Ovary (tissue), 9 donors: ENCODE data around the gene ZBTB7B. TPM values are rescaled to one million over a fixed set of nuclear protein-coding genes. Genes with fewer than 3 reads are reported as not detected.

Experiments used
- DNase-seq, 5 donors: peaks; one replicate each; pipeline ENCODE4 v3.0.0-alpha.2; 2019 to 2020
- H3K27ac ChIP-seq, 2 donors: fragments of 200-600 bp; one replicate each; pipeline versions ENCODE4 v1.5.1 to v1.8.0; 2019 to 2022
- H3K27me3 ChIP-seq: fragments of 200-600 bp; one replicate; pipeline ENCODE4 v1.8.0; 2022
- H3K36me3 ChIP-seq: fragments of 200-600 bp; sonication (generic); one replicate; pipeline ENCODE4 v1.5.1; 2019
- H3K4me1 ChIP-seq: one replicate; pipeline ENCODE4 v1.8.1; 2013; ENCODE audit warnings: mild to moderate bottlenecking, moderate library complexity; ENCODE audit not compliant: insufficient read depth
- H3K4me3 ChIP-seq: fragments of 200-600 bp; sonication (generic); one replicate; pipeline ENCODE4 v1.5.1; 2017
- H3K9me3 ChIP-seq, 2 donors: fragments of 200-600 bp in 1 of 2; sonication (generic) in 1 of 2; one replicate each; pipeline versions ENCODE4 v1.5.1 to v1.8.1; 2013 to 2019; ENCODE audit warnings: mild to moderate bottlenecking in 1 of 2, moderate library complexity in 1 of 2
- CTCF ChIP-seq, 3 donors: fragments of 450-650 bp in 2 of 3; fragments of 200-600 bp in 1 of 3; IDR thresholded peaks; one replicate each; pipeline versions ENCODE4 v1.5.1 to v1.8.0; 2016 to 2022; ENCODE audit warnings: antibody characterized with exemption in 3 of 3, mild to moderate bottlenecking in 1 of 3
- EP300 ChIP-seq: sonication (generic); formaldehyde crosslinking; IDR thresholded peaks from one replicate; pipeline ENCODE4 v1.6.1; 2017; ENCODE audit warnings: antibody characterized with exemption
- POLR2A ChIP-seq: fragments of 450-650 bp; IDR thresholded peaks from one replicate; pipeline ENCODE4 v1.6.1; 2017; ENCODE audit warnings: antibody characterized with exemption, mild to moderate bottlenecking, moderate library complexity
- WGBS, 3 donors: extraction: QIAGEN DNeasy Blood & Tissue Kit in 1 of 3; methylation state at CpG; one replicate each; pipeline versions ENCODE4 v1.1.5 to v1.1.7; 2013 to 2017; 5-methylcytosine and 5-hydroxymethylcytosine counted together
- intact Hi-C, 4 donors: fragments of 100-400 bp; cut with DNase I; formaldehyde crosslinking; loops; one replicate each; pipeline versions ENCODE4 v1.11.0 to v1.15.1; 2022 to 2023
- polyA plus RNA-seq, 2 donors: library from polyadenylated mRNA; stranded (reverse); fragments of 200-250 nt in 1 of 2; fragments of 350-450 nt in 1 of 2; fragmentation: Illumina TruSeq in 1 of 2; extraction: RNeasy Lipid Tissue Mini Kit (QIAGEN cat#74804) in 1 of 2; gene quantifications; one replicate each; pipeline ENCODE4 v1.2.3, GENCODE V29; 2013 to 2014
- total RNA-seq, 7 donors: library from RNA; depleted of rRNA in 2 of 7; stranded (reverse); fragments of >200 nt in 2 of 7; fragmentation: NEBNext Ultra II Directional in 3 of 7; extraction: Animal tissue kit (Norgen Biotek cat#: 25700) in 3 of 7; gene quantifications; one replicate each; pipeline versions ENCODE4 v1.1.0 to v1.2.4, GENCODE V29; 2016 to 2023
- donor health status: DM: no; HTN: no; CAD: no; lungs with moderate emphysema.
- donor health status: DM: no; HTN: no; CAD: no.
- donor health status: Bipolar disorder and iron deficiency.
- donor health status: DM: yes; HTN: yes; CAD: no.
- donor health status: DM: no; HTN: no; CAD: no.
- donor health status: DM: yes; HTN: yes; CAD: no.

Gene ZBTB7B
- total and polyA plus RNA-seq, 9 donors: 3.6 to 45.5 (median 28.9) TPM

GRCh38 chr1:154962156-154962749, 40.3 kb upstream of the ZBTB7B start:
- Histone ChIP-seq H3K4me3 (peak overlapping the region; percentile 82), H3K27ac (peak overlapping the region; percentile 96 to 99), H3K9me3 (no peaks in the 10 kb centered on the region), H3K36me3 (no peaks in the 10 kb centered on the region), H3K4me1 (peaks cover 1% of the 10 kb centered on the region), H3K27me3 (no peaks in the 10 kb centered on the region)
- DNase-seq: peak in 2 of 5 donors; percentile 61 to 64
- 3 to 4% (median 3%) methylated on average over 25 of the region's 25 CpGs for WGBS, 3 donors
- TF ChIP-seq CTCF (IDR thresholded peaks at IDR 0.05): no peak
- TF ChIP-seq EP300: no peak
- no peak for TF ChIP-seq POLR2A
- intact Hi-C loops: loop anchor here in 3 of 4 donors (5.0 kb wide), 2 partner anchors 35 to 40 kb away; partner anchors contain the start of gene ZBTB7B (in 1 of the 3)

- peak in 1 of 5 donors; percentile 31 for DNase-seq
- intact Hi-C loops: loop anchor here in 3 of 4 donors (5.0 kb wide), 2 partner anchors 34 to 39 kb away; partner anchors contain the start of gene ZBTB7B (in 1 of the 3)
- H3K36me3 ChIP-seq: no peaks in the 10 kb centered on the region
- no peak for TF ChIP-seq CTCF (IDR thresholded peaks at IDR 0.05)
- TF ChIP-seq POLR2A: no peak
- TF ChIP-seq EP300: no peak
- 56 to 62% (median 58%) methylated on average over 6 of the region's 6 CpGs for WGBS, 3 donors
- no peak overlapping the region for H3K4me3 ChIP-seq
- no peaks in the 10 kb centered on the region for H3K4me1 ChIP-seq
- no peaks in the 10 kb centered on the region for H3K9me3 ChIP-seq
- H3K27me3 ChIP-seq: no peaks in the 10 kb centered on the region
- H3K27ac ChIP-seq: no peak overlapping the region
Measured at GRCh38 chr1:154962795-154963330, 39.7 kb upstream of the ZBTB7B start.

- DNase-seq: peak in 1 of 5 donors; percentile 25
- H3K4me1 ChIP-seq: no peaks in the 10 kb centered on the region
- 68 to 72% (median 71%) methylated on average over 8 of the region's 8 CpGs for WGBS, 3 donors
- TF ChIP-seq CTCF (IDR thresholded peaks at IDR 0.05): no peak
- no peak for TF ChIP-seq POLR2A
- no peak for TF ChIP-seq EP300
- H3K4me3 ChIP-seq: no peak overlapping the region
- no peaks in the 10 kb centered on the region for H3K9me3 ChIP-seq
- no peak overlapping the region for H3K27ac ChIP-seq
- no peaks in the 10 kb centered on the region for H3K36me3 ChIP-seq
- intact Hi-C loops: loop anchor here in 3 of 4 donors (5.0 kb wide), 2 partner anchors 34 to 39 kb away; partner anchors contain the start of gene ZBTB7B (in 1 of the 3)
- H3K27me3 ChIP-seq: no peaks in the 10 kb centered on the region
Measured at GRCh38 chr1:154963643-154964042, 39.0 kb upstream of the ZBTB7B start.

- H3K9me3 ChIP-seq: no peaks in the 10 kb centered on the region
- H3K27ac ChIP-seq: no peak overlapping the region
- no peaks in the 10 kb centered on the region for H3K27me3 ChIP-seq
- 83 to 87% (median 85%) methylated on average over 6 of the region's 6 CpGs for WGBS, 3 donors
- no peaks in the 10 kb centered on the region for H3K36me3 ChIP-seq
- H3K4me1 ChIP-seq: peaks cover 2% of the 10 kb centered on the region
- no peak for DNase-seq
- H3K4me3 ChIP-seq: no peak overlapping the region
- intact Hi-C loops: loop anchor here in 3 of 4 donors (5.0 kb wide), 2 partner anchors 33 to 38 kb away; partner anchors contain the start of gene ZBTB7B (in 1 of the 3)
- no peak for TF ChIP-seq POLR2A
- TF ChIP-seq CTCF (IDR thresholded peaks at IDR 0.05): no peak
- TF ChIP-seq EP300: no peak
Measured at GRCh38 chr1:154964359-154964758, 38.2 kb upstream of the ZBTB7B start.
